ENCODE data around the gene ATF1. TPM values are rescaled to one million over a fixed set of nuclear protein-coding genes. Genes with fewer than 3 reads are reported as not detected.

Gene ATF1
- total RNA-seq (2014; rRNA removed; shearing (Covaris generic); ENCODE audit: low replicate concordance), result 26.4 and 58.6 TPM in 2 replicates

- peak; percentile 92 for DNase-seq (ENCODE audit: low read depth)
- in situ Hi-C loops (cut with HindIII; ENCODE audit: low pct_unique_long_range_greater_than_20kb, low sequenced_read_pairs), result no loop called here
Observed at GRCh38 chr12:50763639-50764285, at the start of gene ATF1. Gene ATF1, plus strand, starts transcription at chr12:50764101. Its CDS starts 16,045 bp downstream, at chr12:50780146.

DNA sequence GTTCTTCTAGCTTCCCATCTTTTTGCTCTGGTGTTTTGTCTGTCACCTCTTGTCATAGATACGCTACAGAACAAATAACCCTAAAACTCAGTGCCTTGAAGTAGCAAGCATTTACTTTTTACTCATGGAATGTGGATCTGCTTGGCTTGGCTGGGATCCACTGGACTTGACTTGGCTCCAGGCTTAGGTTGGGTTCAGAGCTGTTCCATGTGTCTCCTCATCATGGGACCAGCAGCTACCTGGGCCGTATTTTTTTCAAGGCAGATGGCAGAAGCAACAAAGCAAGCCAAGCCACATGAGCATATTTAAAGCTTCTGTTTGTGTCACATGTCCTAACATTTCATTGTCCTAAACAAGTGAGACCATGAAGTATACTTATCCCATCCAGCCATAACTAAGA is 48.7 kb upstream of the ATF1 start:
- DNase-seq (ENCODE audit: low read depth), result no peak
- in situ Hi-C loops (cut with HindIII; ENCODE audit: low pct_unique_long_range_greater_than_20kb, low sequenced_read_pairs), result no loop called here

GRCh38 chr12:50718760-50719159 is 45.1 kb upstream of the ATF1 start:
- in situ Hi-C loops (cut with HindIII; ENCODE audit: low pct_unique_long_range_greater_than_20kb, low sequenced_read_pairs), result no loop called here
- no peak for DNase-seq (ENCODE audit: low read depth)

DNA sequence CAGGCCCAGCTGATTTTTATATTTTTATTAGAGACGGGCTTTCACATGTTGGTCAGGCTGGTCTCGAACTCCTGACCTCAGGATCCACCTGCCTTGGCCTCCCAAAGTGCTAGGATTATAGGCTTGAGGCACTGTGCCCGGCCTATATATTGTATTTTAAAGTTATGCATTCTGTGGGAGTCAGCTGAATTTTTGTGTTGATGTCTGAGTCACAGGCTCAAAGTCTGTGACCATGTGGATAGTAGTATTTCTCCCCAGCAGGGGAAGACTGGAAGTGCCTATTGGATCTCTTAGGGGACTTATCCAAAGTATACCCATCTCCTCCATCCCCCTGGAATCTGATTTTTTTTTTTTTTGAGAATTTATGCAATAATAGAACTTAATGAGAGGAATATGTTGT is 43.8 kb upstream of the ATF1 start:
- no peak for DNase-seq (ENCODE audit: low read depth)
- in situ Hi-C loops (cut with HindIII; ENCODE audit: low pct_unique_long_range_greater_than_20kb, low sequenced_read_pairs), result no loop called here

GRCh38 chr12:50720501-50720900 is 43.4 kb upstream of the ATF1 start:
- DNase-seq (ENCODE audit: low read depth), result no peak
- in situ Hi-C loops (cut with HindIII; ENCODE audit: low pct_unique_long_range_greater_than_20kb, low sequenced_read_pairs), result no loop called here

DNA sequence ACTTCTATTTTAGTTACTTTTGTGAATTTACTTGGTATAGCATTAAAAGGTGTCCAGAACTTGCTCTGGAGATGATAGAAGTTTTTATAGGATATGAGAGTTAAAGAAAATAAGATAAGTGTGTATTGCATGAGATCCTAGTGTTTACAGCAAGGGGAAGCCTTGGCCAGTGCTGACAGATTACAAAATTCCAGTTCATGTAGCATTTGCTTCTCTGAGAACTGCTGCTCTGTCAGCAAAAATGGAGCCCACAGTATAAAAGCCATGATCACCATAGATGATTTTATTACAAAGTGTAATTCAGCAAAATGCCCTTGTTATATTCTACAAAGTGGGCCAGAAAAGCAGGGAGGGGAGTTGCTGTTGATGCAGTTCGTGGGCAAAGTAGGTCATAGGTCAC is 40.0 kb upstream of the ATF1 start:
- in situ Hi-C loops (cut with HindIII; ENCODE audit: low pct_unique_long_range_greater_than_20kb, low sequenced_read_pairs), result no loop called here
- no peak for DNase-seq (ENCODE audit: low read depth)

- in situ Hi-C loops (cut with HindIII; ENCODE audit: low pct_unique_long_range_greater_than_20kb, low sequenced_read_pairs), result no loop called here
Observed at GRCh38 chr12:50725011-50725942, 38.6 kb upstream of the ATF1 start.

GRCh38 chr12:50727466-50727865 is 36.4 kb upstream of the ATF1 start:
- in situ Hi-C loops (cut with HindIII; ENCODE audit: low pct_unique_long_range_greater_than_20kb, low sequenced_read_pairs), result no loop called here
- no peak for DNase-seq (ENCODE audit: low read depth)

More at GRCh38 chr12:50725011-50725942, 38.6 kb upstream of the ATF1 start:
- peak; percentile 14 for DNase-seq (ENCODE audit: low read depth)

GRCh38 chr12:50728417-50728816 is 35.5 kb upstream of the ATF1 start:
- in situ Hi-C loops (cut with HindIII; ENCODE audit: low pct_unique_long_range_greater_than_20kb, low sequenced_read_pairs), result no loop called here
- no peak for DNase-seq (ENCODE audit: low read depth)

GRCh38 chr12:50728841-50729240 is 35.1 kb upstream of the ATF1 start:
- in situ Hi-C loops (cut with HindIII; ENCODE audit: low pct_unique_long_range_greater_than_20kb, low sequenced_read_pairs), result no loop called here
- DNase-seq (ENCODE audit: low read depth), result no peak

DNA sequence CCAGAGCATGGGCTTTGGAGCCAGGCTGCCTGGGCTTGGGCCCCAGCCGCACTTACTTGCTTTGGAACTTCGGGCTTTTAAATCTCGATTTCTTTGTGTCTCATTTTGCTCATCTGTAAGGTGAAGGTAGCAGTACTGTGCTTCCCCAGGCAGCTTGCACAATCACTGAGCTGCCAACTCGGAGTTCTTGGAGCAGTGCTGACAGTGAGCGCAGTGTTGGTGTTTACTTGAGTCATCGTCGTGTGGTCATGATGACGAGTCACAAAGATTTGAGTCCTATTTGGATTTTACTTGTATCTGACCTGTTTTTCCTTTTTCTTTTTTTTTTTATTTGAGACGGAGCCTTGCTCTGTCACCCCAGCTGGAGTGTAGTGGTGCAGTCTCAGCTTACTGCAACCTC is 31.3 kb upstream of the ATF1 start:
- DNase-seq (ENCODE audit: low read depth), result peak; percentile 70
- in situ Hi-C loops (cut with HindIII; ENCODE audit: low pct_unique_long_range_greater_than_20kb, low sequenced_read_pairs), result no loop called here

DNA sequence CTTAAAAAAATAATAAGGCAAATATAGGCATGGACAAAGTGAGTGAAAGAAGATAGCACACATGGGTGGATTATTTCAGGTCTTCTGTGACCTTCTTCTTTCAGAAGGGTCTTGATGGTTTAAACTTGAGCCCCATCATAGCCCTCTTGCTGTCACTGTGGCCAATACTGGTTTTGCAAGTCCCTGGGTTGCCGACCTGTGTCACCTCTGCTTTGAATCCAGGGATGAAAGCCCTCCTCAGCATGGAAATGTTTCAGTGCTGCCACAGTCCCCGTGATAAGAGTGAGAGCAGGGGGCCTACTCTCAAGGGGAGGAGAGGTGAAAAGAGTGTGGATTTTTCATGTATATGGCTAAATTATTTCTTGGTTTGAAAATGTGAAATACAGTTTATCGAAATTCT is 30.2 kb upstream of the ATF1 start:
- no peak for DNase-seq (ENCODE audit: low read depth)
- in situ Hi-C loops (cut with HindIII; ENCODE audit: low pct_unique_long_range_greater_than_20kb, low sequenced_read_pairs), result no loop called here

DNA sequence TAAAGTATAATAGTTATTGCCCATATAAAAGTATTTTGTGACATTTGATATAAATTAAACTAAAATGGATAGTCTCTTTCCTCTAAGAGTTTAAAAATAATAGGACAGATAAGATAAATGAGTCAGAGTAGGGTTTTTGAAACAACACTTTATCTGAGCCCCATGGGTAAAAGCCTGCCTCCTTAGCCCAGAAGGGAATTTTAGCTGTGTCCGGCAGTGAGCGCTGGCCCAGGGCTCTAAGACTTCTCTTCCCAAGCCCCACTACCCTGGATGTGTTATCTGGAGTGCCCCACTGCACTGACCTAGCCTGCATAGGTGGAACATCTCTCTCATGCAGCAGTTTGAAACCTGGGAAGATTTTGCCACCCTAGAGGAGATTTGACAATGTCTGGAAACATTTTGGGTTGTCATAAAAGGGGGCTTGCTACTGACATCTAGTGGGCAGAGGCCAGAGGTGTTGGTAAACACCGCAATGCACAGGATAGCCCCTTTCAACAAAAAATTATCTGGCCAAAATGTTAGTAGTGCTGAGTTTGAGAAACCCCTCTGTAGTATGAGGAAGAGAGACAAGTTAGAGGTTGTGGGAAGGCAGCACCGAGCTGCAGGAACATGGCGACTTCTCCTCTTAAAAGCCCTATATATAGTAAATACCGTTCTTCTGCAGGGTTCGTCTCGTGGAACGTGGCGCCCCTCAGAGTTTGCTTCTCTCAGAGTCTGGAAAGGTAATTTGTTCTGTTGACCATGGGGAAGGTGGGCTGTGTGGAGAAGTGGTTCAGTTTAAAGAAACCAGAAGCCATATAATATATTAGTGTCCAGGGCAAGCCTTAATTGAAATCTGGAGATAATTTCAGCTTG is 29.3 kb upstream of the ATF1 start:
- DNase-seq (ENCODE audit: low read depth), result peak; percentile 39
- in situ Hi-C loops (cut with HindIII; ENCODE audit: low pct_unique_long_range_greater_than_20kb, low sequenced_read_pairs), result no loop called here

GRCh38 chr12:50739611-50740010 is 24.3 kb upstream of the ATF1 start:
- DNase-seq (ENCODE audit: low read depth), result no peak
- in situ Hi-C loops (cut with HindIII; ENCODE audit: low pct_unique_long_range_greater_than_20kb, low sequenced_read_pairs), result no loop called here

GRCh38 chr12:50740307-50740706 is 23.6 kb upstream of the ATF1 start:
- no peak for DNase-seq (ENCODE audit: low read depth)

DNA sequence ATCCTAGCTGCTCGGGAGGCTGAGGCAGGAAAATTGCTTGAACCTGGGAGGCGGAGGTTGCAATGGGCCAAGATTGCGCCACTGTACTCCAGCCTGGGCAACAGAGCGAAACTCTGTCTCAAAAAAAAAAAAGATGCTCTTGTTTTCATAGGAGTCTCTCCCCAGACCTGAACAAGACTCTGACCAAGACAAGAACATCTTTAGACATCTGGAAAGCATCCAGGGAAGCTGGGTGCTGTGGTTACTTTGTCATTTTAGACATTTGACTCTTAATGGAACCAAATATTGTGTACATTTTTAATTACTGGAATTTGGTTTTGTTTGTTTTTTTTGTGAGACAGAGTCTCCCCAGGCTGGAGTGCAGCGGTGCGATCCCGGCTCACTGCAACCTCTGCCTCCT is 21.1 kb upstream of the ATF1 start:
- DNase-seq (ENCODE audit: low read depth), result no peak
- in situ Hi-C loops (cut with HindIII; ENCODE audit: low pct_unique_long_range_greater_than_20kb, low sequenced_read_pairs), result no loop called here

More at GRCh38 chr12:50740307-50740706, 23.6 kb upstream of the ATF1 start:
- in situ Hi-C loops (cut with HindIII; ENCODE audit: low pct_unique_long_range_greater_than_20kb, low sequenced_read_pairs), result no loop called here

DNA sequence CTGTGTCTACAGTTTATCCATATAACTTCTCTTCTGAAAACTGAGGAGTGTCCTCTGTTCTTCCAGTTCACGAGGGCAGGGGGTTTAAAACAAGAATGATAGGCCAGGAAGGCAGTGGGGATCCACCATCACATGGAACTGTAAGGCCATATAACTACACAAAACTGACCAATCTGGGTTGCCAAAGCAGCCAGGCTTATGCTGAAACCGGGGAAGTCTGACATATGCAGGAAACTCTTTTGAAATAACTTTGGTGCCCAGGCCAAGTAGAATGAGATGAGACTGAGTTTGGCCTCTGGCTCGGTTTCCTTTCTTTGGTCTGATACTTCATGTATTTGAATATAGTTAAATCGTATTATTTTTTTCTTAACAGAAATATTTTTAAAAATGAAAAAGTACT is 18.0 kb upstream of the ATF1 start:
- in situ Hi-C loops (cut with HindIII; ENCODE audit: low pct_unique_long_range_greater_than_20kb, low sequenced_read_pairs), result no loop called here
- DNase-seq (ENCODE audit: low read depth), result no peak

DNA sequence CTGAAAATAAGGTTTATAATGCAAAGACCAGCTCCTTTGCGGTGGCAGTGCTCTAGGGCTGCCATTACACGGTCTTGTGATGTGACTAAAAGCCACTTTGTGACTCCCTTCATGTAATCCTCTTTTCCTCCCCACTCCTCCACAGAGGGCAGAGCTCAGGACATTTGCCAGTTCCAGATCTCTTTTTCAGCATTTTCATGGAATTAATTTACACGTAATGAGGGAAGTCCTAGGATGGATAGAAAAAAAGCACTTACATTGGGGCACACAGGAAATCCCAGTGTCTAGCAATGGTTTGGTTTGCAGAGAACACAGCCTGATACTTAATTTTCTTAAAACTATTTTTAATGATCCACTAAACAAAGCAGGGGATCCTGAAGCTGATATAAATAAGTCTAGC is 17.5 kb upstream of the ATF1 start:
- in situ Hi-C loops (cut with HindIII; ENCODE audit: low pct_unique_long_range_greater_than_20kb, low sequenced_read_pairs), result no loop called here
- no peak for DNase-seq (ENCODE audit: low read depth)

GRCh38 chr12:50747817-50748216 is 16.1 kb upstream of the ATF1 start:
- in situ Hi-C loops (cut with HindIII; ENCODE audit: low pct_unique_long_range_greater_than_20kb, low sequenced_read_pairs), result no loop called here
- DNase-seq (ENCODE audit: low read depth), result no peak
